Heart left ventricle (tissue), 16 donors: ENCODE data around the gene ATP5F1E. TPM values are rescaled to one million over a fixed set of nuclear protein-coding genes. Genes with fewer than 3 reads are reported as not detected.

Source experiments
- ATAC-seq, 4 donors: fragments of 200-7000 bp; cut with Tn5 transposase; one replicate each; pipeline ENCODE4 v1.9.1; 2020 to 2022; ENCODE audit warnings: moderate library complexity in 4 of 4, mild to moderate bottlenecking in 3 of 4, moderate number of reproducible peaks in 1 of 4
- DNase-seq, 5 donors: peaks; one replicate each; pipeline ENCODE4 v3.0.0-alpha.2; 2020
- H3K27ac ChIP-seq, 12 donors: fragments of 200-600 bp; sonication (generic) in 4 of 12; one replicate each; pipeline versions ENCODE4 v1.5.0 to v1.8.0; 2016 to 2022; ENCODE audit warnings: mild to moderate bottlenecking in 2 of 12
- H3K27me3 ChIP-seq, 9 donors: fragments of 200-600 bp; sonication (generic) in 2 of 9; one replicate each; pipeline versions ENCODE4 v1.5.1 to v1.8.0; 2016 to 2022; ENCODE audit warnings: mild to moderate bottlenecking in 3 of 9
- H3K36me3 ChIP-seq, 9 donors: fragments of 200-600 bp; sonication (generic) in 2 of 9; one replicate each; pipeline versions ENCODE4 v1.5.0 to v1.8.0; 2018 to 2022; ENCODE audit warnings: mild to moderate bottlenecking in 2 of 9
- H3K4me1 ChIP-seq, 12 donors: fragments of 200-600 bp; sonication (generic) in 4 of 12; one replicate each; pipeline versions ENCODE4 v1.5.0 to v1.8.0; 2016 to 2022; ENCODE audit warnings: mild to moderate bottlenecking in 3 of 12
- H3K4me3 ChIP-seq, 12 donors: fragments of 200-600 bp; sonication (generic) in 4 of 12; one replicate each; pipeline versions ENCODE4 v1.5.0 to v1.8.0; 2017 to 2022; ENCODE audit warnings: mild to moderate bottlenecking in 9 of 12, moderate library complexity in 4 of 12
- H3K9me3 ChIP-seq, 12 donors: fragments of 200-600 bp; sonication (generic) in 4 of 12; one replicate each; pipeline versions ENCODE4 v1.5.0 to v1.8.0; 2016 to 2022; ENCODE audit warnings: mild to moderate bottlenecking in 1 of 12
- POLR2A ChIP-seq, 2 donors: fragments of 450-650 bp; IDR thresholded peaks; one replicate each; pipeline ENCODE4 v1.6.1; 2017; ENCODE audit warnings: antibody characterized with exemption in 2 of 2, mild to moderate bottlenecking in 2 of 2, moderate library complexity in 2 of 2
- WGBS, 4 donors: extraction: QIAGEN DNeasy Blood & Tissue Kit in 2 of 4; methylation state at CpG; one replicate each; pipeline versions ENCODE4 v1.1.5 to v1.1.7; 2013 to 2018; 5-methylcytosine and 5-hydroxymethylcytosine counted together
- intact Hi-C, 10 donors: fragments of 100-400 bp; cut with DNase I; formaldehyde crosslinking; loops; one replicate each; pipeline versions ENCODE4 v1.11.1 to v1.14.2; 2022
- polyA plus RNA-seq, 2 donors: library from polyadenylated mRNA; stranded (reverse); fragments of 200-250 nt; gene quantifications; one replicate each; pipeline ENCODE4 v1.2.3, GENCODE V29; 2013
- total RNA-seq, 9 donors: library from RNA; depleted of rRNA in 2 of 9; stranded (reverse); fragments of >200 nt in 2 of 9; fragmentation: NEBNext Ultra II Directional in 3 of 9; extraction: Animal tissue kit (Norgen Biotek cat#: 25700) in 3 of 9; gene quantifications; one replicate each; pipeline versions ENCODE4 v1.1.0 to v1.2.4, GENCODE V29; 2016 to 2023
- TF ChIP-seq, protein P1 (sequence below), 12 donors: fragments of 200-600 bp; sonication (generic) in 4 of 12; IDR thresholded peaks; one replicate each; pipeline versions ENCODE4 v1.5.0 to v1.8.0; 2018 to 2022; ENCODE audit warnings: antibody characterized with exemption in 12 of 12, mild to moderate bottlenecking in 5 of 12
- donor health status: ischemic (EF 13 %, LVEDD 7.1; RV severe dilation, severe dysfunction).
- donor health status: healthy with polysubstance abuse.
- donor health status: DM: no; HTN: yes; CAD: no.
- donor health status: DM: no; HTN: no; CAD: no.
- donor health status: ischemic (EF 25% LVEDD 6.9; RV normal size, moderate dysfunction).
- donor health status: ischemic (EF 25% LVEDD 5.7; RV mildly dilated, moderate dysfunction).
- donor health status: healthy.
- donor health status: DM: yes; HTN: yes; CAD: no.
- donor health status: ischemic (EF 35%, LVEDD 5.7; RV mildly dilated, moderate dysfunction).
- donor health status: nonischemic (EF 11% LVEDD 7.7; RV severe dilation, severe dysfunction).
- donor health status: DM: yes; HTN: yes; CAD: no.
- donor health status: PGD.
- donor health status: ischemic (EF 29% LVEDD 5.4; RV normal size, mild dysfunction).
- donor health status: nonischemic (EF 23%, LVEDD 6.1; RV moderate dilation, normal function).

ATP5F1E gene
- total and polyA plus RNA-seq, 11 donors, result 38.5 to 153 (median 116) TPM

DNA sequence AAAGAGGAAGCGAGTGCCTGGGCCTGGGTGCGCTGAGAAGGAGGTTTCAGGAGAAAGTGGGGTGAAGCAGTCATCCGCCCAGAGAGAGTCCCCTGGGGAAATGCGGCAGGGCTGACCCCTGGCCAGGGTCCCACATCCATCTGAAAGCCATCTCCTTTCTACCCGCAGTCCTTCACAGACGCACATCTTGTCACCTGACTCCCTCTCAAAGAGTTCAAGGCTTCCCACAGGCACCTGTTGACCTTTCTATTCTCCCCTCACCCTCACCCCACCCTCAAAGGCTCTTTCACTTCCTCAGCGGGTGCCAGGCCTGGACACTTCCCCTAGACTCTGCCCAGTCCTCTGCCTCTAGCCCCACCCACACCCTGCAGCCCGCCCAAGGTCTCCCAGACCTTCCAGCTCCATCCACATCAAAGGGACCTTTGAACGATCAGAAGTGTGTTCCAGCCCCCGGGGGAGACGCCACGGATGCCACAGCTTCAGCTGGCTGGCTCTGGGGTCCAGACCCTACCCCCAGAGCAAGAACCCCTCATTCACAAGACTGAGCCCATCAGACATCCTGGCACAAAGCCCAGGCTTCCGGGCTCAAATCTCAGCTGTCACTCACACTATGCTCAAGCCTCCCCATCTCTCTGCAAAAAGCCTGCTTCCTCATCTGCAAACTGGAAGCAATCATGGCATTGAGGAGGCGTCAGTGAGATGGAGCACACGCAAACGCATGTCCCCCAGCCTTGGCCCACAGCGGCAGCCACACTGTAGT is 27.2 kb downstream of the ATP5F1E start:
- no peak for TF ChIP-seq POLR2A (IDR thresholded peaks at IDR 0.05)
- TF ChIP-seq, protein P1, sequence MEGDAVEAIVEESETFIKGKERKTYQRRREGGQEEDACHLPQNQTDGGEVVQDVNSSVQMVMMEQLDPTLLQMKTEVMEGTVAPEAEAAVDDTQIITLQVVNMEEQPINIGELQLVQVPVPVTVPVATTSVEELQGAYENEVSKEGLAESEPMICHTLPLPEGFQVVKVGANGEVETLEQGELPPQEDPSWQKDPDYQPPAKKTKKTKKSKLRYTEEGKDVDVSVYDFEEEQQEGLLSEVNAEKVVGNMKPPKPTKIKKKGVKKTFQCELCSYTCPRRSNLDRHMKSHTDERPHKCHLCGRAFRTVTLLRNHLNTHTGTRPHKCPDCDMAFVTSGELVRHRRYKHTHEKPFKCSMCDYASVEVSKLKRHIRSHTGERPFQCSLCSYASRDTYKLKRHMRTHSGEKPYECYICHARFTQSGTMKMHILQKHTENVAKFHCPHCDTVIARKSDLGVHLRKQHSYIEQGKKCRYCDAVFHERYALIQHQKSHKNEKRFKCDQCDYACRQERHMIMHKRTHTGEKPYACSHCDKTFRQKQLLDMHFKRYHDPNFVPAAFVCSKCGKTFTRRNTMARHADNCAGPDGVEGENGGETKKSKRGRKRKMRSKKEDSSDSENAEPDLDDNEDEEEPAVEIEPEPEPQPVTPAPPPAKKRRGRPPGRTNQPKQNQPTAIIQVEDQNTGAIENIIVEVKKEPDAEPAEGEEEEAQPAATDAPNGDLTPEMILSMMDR (IDR thresholded peaks at IDR 0.05), result no peak
- Histone ChIP-seq H3K4me1 (peaks cover 11 to 63% (median 36%) of the 10 kb centered on the region in 12 donors), H3K9me3 (no peaks in the 10 kb centered on the region), H3K27ac (peak overlapping the region in 8 of 12 donors; percentile 82 to 96 (median 88)), H3K4me3 (peak overlapping the region in 10 of 12 donors; percentile 72 to 97 (median 89)), H3K27me3 (no peaks in the 10 kb centered on the region), H3K36me3 (peaks cover 0 to 46% (median 27%) of the 10 kb centered on the region in 9 donors)
- intact Hi-C loops, result no loop called here
- peak; percentile 64 to 84 (median 72) for DNase-seq
- ATAC-seq, result peak; percentile 29 to 71 (median 56)
- WGBS, 4 donors, result 40 to 53% (median 44%) methylated on average over 15 to 17 of the region's 17 CpGs

DNA sequence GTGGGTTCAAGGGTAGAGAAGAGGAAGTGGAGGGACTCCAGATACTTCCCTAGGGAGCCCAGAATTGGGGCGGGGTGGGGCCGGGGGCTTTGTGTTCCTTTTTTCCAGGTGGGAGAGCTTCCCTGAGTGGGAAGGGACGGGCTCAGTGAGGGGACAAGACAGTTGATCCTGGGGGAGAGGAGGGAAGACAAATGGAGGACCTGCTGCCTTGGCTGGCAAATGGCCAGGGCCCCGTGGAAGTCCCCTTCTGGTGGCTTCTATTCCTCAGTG is 27.7 kb downstream of the ATP5F1E start:
- H3K9me3 ChIP-seq, result no peaks in the 10 kb centered on the region
- no peaks in the 10 kb centered on the region for H3K27me3 ChIP-seq
- H3K4me1 ChIP-seq, result peaks cover 11 to 63% (median 36%) of the 10 kb centered on the region in 12 donors
- peaks cover 0 to 51% (median 32%) of the 10 kb centered on the region in 9 donors for H3K36me3 ChIP-seq
- peak; percentile 50 to 83 (median 60) for DNase-seq
- H3K4me3 ChIP-seq, result peak overlapping the region in 8 of 12 donors; percentile 72 to 97 (median 90)
- no peak for ATAC-seq
- intact Hi-C loops, result no loop called here
- TF ChIP-seq, protein P1 (IDR thresholded peaks at IDR 0.05), result no peak
- TF ChIP-seq POLR2A (IDR thresholded peaks at IDR 0.05), result no peak
- peak overlapping the region in 7 of 12 donors; percentile 49 to 96 (median 87) for H3K27ac ChIP-seq
- 53 to 64% (median 59%) methylated on average over 4 of the region's 4 CpGs for WGBS, 4 donors

DNA sequence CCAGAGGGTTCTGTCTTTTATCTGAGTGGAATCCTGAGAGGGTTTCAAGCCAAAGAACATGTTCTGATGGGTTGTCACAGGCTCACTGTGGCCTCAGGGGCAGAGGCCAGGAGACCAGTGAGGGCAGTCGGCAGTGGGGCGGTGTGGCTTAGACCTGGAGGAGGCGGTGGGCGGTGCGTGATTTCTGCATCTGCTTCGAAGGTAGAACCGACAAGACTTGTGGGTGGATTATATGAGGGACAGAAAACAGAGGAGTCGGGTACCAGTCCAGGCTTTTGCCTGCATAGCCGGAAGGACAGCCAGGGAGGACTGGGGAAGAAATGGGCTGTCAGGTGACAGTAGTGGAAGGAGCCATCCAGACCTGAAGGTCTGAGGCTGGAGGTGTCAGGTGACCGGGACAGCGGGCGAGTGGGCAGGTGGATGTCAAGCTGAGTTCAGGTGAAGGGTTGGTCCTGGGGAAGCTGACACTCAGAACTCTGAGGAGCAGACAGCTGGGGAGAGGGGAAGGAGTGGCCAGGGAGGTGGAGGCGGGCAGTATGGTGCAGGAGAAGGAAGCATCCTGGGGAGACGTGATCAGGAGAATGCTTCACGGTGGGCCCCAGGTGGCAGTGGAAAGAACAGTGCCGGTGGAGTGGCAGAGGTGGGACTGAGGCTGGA is 28.2 kb downstream of the ATP5F1E start:
- peaks cover 0 to 56% (median 36%) of the 10 kb centered on the region in 9 donors for H3K36me3 ChIP-seq
- no peaks in the 10 kb centered on the region for H3K27me3 ChIP-seq
- DNase-seq (peak in 1 of 5 donors; percentile 23), ATAC-seq (no peak)
- H3K9me3 ChIP-seq, result no peaks in the 10 kb centered on the region
- peak overlapping the region in 5 of 12 donors; percentile 50 to 96 (median 90) for H3K27ac ChIP-seq
- peaks cover 11 to 59% (median 36%) of the 10 kb centered on the region in 12 donors for H3K4me1 ChIP-seq
- 83 to 88% (median 87%) methylated on average over 16 of the region's 16 CpGs for WGBS, 4 donors
- peak overlapping the region in 5 of 12 donors; percentile 77 to 97 (median 91) for H3K4me3 ChIP-seq
- TF ChIP-seq, protein P1 (IDR thresholded peaks at IDR 0.05), result no peak
- no peak for TF ChIP-seq POLR2A (IDR thresholded peaks at IDR 0.05)
- intact Hi-C loops, result no loop called here

DNA sequence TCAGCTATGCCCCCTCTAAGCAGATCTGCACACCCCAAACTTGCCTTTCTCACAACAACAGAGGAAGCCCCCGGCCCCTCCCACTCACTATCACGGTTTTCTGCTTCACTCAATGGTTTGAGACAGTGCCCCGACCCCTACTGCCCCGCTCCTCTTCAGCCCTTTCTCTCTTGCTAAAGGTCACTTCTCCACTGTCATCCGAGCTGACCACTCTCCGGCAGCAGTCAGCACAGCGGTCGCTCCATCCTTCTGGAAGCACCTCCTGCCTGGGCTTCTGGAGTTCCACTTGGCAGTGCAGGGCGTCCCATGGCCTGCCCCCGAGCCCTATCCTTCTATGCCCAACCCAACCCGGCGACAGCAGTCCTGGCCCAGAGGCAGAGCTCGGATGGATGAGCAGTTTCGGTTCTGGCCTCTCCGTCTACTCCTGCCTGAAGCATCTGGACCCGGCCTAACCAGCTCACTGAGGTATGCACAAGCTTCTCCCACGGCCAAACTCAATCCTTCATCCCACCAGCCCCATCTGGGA is 29.2 kb downstream of the ATP5F1E start:
- H3K4me3 ChIP-seq, result no peak overlapping the region
- TF ChIP-seq, protein P1 (IDR thresholded peaks at IDR 0.05), result no peak
- H3K36me3 ChIP-seq, result peaks cover 0 to 66% (median 43%) of the 10 kb centered on the region in 9 donors
- no peak for ATAC-seq
- peaks cover 11 to 49% (median 36%) of the 10 kb centered on the region in 12 donors for H3K4me1 ChIP-seq
- 85 to 93% (median 89%) methylated on average over 17 of the region's 17 CpGs for WGBS, 4 donors
- no peak overlapping the region for H3K27ac ChIP-seq
- H3K27me3 ChIP-seq, result no peaks in the 10 kb centered on the region
- intact Hi-C loops, result no loop called here
- H3K9me3 ChIP-seq, result no peaks in the 10 kb centered on the region
- peak in 2 of 5 donors; percentile 15 to 19 for DNase-seq
